LoVo (cell line): ENCODE data around the gene HMX1.

Source experiments
- DNase-seq: peaks from one replicate; pipeline ENCODE4 v3.0.0-alpha.2; 2016; ENCODE audit warnings: low spot score

HMX1 gene

GRCh38 chr4:8818063-8818881 lies 53.4 kb downstream of the HMX1 start:
- no peak for DNase-seq

GRCh38 chr4:8817813-8818062 lies 53.9 kb downstream of the HMX1 start:
- DNase-seq, result no peak

- DNase-seq, result no peak
Observed at GRCh38 chr4:8817096-8817812, 54.4 kb downstream of the HMX1 start.
